Ureter (tissue), 1 donor: Measurements from ENCODE around the gene ACOT7. TPM values are rescaled to one million over a fixed set of nuclear protein-coding genes. Genes with fewer than 3 reads are reported as not detected.

Experiments
- DNase-seq: peaks from one replicate; pipeline ENCODE4 v3.0.0-alpha.2; 2020; ENCODE audit warnings: low spot score
- total RNA-seq: library from RNA; stranded (reverse); gene quantifications from one replicate; pipeline ENCODE4 v1.2.4, GENCODE V29; 2023
- donor health status: DM: yes; HTN: yes; CAD: no.

The ACOT7 gene
- total RNA-seq, 1 donor from 2014 or later, result 19.1 TPM

- no peak for DNase-seq
Observed at GRCh38 chr1:6347641-6348487, 45.7 kb downstream of the ACOT7 start.

GRCh38 chr1:6345460-6345859 is 48.1 kb downstream of the ACOT7 start:
- no peak for DNase-seq

- no peak for DNase-seq
Observed at GRCh38 chr1:6345009-6345408, 48.6 kb downstream of the ACOT7 start.

DNA sequence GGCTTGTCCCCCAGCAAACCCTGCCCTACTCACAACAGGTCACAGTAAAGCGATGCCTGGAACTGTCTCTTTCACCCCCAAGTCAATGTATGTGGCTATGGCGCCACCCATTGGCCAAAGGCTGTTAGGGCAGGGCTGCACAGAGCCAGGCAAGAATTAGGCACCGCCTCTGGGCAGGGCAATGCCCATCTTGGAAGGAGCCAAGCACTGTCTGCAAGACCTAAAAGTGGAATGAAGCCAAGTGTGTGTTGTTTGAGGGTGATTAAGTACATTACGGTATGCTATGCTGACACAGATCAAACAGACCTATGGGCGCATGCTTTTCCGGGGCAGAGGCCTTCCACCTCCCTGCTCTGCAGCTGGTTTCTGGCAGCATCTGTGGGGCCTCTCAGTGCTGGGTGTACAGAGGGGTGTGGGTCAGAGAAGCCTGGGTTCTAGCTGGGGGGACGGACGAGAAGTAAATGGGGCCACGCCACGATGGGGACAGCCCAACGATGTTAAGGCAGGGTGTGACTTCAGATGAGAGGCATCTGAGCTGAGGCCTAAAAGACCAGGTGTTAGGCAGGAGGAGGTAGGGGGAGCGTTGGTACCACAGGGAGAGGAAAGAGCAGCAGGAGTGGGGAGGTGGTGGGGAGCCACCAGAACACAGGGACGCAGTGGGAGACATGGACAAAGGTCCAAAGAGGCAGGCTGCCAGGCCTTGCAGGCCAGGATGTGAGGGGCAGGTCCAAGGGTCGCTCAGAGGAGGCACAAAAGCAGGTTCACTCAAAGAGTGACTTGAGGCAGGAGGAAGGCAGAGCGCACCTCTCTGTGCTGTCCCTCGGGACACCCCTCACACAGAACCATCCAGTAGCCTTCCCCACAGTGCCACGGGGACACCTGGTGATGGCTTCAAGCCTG is 49.8 kb downstream of the ACOT7 start:
- DNase-seq, result peak; percentile 84

DNA sequence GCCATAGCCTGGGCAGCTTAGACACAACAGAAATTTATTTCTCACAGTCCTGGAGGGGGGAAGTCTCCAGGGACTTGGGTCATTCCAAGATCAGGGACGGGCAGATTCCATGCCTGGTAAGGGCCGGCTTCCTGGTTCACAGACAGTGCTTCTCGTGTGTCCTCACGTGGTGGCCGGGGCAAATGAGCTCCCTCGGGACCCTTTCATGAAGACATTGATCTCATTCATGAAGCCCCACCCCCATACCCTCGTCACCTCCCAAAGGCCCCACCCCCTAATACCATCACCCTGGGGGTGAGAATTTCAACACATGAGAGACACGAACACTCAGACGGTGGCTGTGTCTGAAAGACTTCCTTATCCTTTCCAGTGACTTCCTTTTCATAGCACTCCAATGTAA is 51.5 kb downstream of the ACOT7 start:
- DNase-seq, result no peak

DNA sequence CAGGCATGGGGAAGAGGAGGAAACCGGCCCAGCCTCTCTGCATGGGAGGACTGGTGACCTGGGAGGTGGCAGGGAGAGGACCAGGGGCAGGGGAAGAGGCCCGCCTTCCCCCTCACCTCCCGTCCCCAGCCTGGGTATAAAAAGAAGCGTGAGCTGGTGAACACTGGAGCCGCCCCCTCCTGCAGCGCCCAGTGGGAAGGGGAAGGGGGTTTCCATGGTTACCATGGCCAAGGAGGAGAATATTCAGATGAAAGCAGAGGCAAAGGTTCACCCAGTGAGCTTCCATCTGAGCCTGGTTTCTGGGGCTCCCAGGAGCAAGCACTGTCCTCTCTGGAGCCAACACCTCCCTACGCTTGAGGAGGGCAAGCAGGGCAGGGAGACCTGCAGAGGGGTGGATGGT is 54.9 kb downstream of the ACOT7 start:
- no peak for DNase-seq

DNA sequence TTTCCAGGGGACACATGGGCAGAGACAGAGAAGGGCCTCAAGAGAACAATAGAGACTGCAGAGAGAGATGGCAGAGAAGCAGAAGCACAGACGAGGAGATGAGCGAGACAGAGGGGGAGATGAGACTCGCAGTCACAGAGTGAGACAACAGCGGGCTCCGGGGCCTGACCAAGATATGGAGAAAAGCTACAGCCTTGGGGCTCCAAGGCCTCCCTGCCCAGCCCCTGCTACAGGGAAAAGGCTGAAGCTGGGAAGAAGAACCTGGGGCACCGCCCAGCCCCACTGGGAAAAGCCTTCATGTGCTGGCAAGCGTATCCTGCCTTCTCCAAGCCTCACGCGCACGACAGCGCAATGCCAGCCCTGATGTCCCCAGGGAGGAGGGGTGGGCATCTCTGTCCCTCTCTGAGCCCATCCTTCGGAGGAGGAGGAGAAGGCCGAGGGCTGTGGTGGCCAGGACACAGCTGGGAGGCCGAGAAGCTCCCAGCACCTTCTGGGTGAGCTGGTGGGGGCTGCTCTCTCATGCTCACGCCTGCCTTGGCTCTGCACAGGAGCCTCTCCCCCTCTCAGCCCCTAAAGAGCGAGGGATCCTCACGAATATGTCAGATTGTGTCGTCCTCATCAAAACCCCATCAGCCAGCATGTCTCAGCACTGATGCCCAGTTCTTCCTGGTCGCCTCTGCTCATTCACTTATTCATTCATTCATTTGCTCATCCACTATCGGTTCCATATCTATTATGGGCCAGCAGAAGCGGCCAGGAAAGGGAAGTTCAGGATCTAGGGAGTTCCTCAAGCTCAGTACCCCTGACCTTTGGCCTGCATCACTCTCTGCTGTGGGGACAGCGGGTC is 56.6 kb downstream of the ACOT7 start:
- DNase-seq, result no peak

DNA sequence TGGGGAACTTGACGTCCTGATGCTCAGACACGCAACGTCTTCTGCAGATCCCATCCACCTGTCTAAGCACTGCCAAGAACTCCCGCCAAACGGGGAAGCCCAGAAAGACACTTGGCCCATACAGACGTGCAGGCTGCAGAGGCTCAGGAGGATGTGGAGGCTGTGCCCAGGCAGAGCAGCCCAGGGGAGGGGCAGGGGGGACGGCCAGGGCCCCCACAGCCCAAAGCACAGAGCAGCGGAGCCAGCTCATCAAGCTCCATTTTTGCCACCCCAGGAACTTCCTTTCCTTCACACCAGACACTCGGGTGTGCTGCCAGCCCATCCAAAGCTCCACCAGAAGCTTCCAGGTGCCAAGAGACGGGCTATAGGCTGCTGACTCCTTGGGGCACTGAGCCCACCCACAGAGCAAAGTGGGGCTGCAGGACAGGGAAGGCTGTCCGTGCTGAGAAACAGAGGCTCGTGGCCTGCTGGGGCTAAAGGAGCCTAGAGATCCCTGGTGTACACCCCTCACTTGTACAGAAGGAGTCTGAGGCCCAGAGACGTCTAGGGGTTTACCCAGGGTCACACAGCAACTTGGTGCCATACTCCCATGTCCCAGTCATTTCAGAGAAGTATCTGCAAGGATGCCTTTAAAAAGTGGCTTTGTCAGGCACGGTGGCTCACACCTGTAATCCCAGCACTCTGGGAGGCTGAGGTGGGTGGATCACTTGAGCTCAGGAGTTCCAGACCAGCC is 59.1 kb downstream of the ACOT7 start:
- DNase-seq, result no peak

DNA sequence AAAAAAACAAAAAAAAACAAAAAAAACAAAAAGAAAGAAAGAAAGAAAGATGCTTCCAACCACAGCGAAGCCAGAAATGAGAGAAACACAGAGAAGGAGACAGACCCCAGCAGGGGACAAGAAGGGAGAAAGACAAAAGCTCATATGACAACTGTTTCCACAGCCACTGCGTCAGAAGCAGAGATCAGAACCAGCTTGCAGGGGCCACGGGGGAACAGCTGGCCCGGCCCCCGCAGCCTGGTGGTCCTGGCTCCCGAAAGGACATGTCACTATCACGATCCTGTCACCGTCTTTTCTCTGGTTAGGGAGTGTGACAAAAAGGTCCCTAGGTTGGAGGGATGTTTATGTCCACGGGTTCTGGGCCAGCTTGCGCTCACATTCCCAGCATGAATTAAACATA is 60.7 kb downstream of the ACOT7 start:
- DNase-seq, result no peak

DNA sequence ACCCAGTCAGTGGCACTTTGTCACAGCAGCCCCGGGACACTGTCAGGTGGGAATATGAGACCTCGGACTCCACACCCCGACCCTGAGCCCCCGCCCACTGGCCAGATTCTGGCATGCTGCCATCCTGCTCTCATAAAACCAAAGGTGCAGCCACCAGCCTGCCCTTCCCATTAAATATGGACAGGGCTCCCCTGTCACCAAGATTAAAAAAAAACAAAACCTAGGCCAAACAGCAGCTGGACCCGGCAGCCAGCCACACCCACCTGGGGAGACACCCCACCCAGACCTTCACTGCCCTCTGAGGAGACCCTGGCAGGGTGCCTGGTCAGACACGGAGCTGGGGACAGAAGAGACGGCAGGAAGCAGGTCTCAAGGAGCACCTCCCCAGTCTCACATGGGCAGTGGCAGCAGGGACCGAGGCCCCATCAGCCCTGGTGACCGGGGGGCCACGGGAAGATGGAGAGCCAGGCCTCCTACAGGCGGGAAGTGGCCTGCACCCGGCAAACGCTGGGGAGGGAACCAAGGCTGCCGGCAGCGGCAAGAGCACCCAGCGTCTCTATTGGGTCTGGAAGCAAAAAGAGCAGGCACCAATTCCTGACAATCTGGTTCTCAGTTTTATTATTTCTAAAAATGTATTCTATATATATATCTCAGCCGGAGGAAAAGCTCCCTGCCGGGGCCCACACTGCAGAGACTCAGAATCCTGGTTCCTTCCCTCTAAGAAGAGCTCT is 61.9 kb downstream of the ACOT7 start:
- no peak for DNase-seq

DNA sequence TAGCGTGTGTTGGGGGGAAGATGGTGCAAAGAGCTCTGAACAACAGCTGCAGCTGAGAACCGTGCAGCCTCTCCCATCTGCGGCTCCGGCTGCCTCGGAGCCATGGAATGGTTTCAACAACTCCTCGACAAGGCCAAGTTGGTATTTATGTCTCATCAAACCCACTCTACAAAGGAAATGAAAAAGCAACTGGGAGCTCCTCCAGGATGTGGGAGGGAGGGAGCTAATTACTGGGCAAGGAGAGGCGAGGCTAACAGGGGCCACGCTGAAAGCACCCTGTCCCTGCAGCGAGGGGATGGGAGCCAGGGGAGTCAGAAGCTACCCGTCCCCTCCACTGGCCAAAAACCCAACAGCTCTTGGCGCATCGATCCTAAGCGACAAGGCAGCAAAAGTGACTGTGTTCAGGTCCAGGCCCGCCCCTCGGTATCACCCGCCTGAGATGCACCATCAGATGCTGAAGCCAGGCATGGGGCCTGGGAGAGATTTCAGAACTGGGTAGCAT is 63.1 kb downstream of the ACOT7 start:
- no peak for DNase-seq

- DNase-seq, result no peak
Observed at GRCh38 chr1:6329851-6330250, 63.7 kb downstream of the ACOT7 start.

DNA sequence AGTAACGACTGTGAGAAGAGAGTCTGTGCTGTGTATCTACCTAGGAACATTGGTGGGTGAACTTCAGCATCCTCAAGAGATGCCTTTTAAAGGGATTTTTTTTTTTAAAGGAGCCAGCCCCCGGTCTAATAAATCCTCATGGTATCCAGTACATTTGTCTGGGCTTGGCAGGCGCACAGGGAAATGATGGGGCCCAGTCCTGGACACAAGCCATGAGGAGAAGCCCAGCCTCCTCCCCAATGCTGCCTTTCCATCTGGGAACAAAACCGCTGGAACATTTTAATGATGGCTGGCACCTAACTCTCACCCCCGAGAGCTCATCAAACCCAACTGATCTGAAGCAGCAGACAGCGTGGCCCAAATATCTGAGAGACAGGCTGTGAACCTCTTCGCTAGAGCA is 64.2 kb downstream of the ACOT7 start:
- DNase-seq, result peak; percentile 59

GRCh38 chr1:6328696-6329095 is 64.9 kb downstream of the ACOT7 start:
- DNase-seq, result no peak

GRCh38 chr1:6328091-6328490 is 65.5 kb downstream of the ACOT7 start:
- no peak for DNase-seq

- peak; percentile 76 for DNase-seq
Observed at GRCh38 chr1:6325482-6325881, 68.1 kb downstream of the ACOT7 start.

DNA sequence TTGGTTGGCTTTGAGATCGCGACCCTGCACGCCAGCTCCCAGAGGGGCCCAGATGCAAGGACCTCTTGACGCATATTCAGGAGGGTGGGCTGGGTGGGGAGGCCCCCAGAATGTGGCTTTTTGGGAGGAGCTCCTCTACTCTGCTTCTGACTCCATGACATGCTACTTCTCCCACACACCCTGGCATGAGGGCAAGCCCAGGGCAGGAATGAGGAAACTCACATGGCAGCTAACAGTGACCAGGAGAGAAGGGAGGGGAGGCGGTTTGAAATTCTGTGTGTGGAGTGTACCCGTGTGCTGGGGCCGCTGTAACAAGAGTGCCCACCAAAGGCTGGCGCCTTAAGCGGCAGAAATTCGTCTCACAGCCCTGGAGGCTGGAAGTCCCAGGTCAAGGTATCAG is 71.4 kb downstream of the ACOT7 start:
- peak; percentile 56 for DNase-seq

DNA sequence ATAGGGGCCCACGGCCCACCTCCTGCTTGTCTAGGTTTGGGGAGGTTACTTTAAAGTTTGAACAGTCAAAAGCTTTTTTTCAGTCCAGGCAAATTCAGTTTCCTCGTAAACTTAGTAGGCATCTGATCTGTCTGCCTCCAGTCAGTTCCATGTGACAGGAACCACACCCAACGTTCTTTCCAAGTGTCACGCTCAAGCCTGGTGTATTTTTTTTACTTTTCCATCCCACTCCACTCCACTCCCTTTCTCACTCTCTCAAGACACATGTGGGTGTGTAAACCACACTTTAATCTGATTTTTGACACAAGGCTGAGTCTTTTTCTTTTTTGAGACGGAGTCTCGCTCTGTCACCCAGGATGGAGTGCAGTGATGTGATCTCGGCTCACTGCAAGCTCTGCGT is 72.4 kb downstream of the ACOT7 start:
- DNase-seq, result no peak

GRCh38 chr1:6317098-6317760 is 76.3 kb downstream of the ACOT7 start:
- no peak for DNase-seq
